Hindlimb muscle (tissue), 1 donor: ENCODE data around the gene KIAA0825. TPM values are rescaled to one million over a fixed set of nuclear protein-coding genes. Genes with fewer than 3 reads are reported as not detected.

Experiments
- DNase-seq: peaks from one replicate; pipeline ENCODE4 v3.0.0-alpha.2; 2013
- polyA plus RNA-seq: library from polyadenylated mRNA; unstranded; fragments of 120-200 nt; gene quantifications from one replicate; pipeline ENCODE4 v1.2.1, GENCODE V29; 2013; ENCODE audit not compliant: insufficient read length

The KIAA0825 gene
- polyA plus RNA-seq, 1 donor = 2.1 TPM

- DNase-seq = peak; percentile 26
Measured at GRCh38 chr5:94288937-94289336, 329.5 kb downstream of the KIAA0825 start.

GRCh38 chr5:94285984-94286383 is 332.4 kb downstream of the KIAA0825 start:
- DNase-seq = no peak

- no peak for DNase-seq
Measured at GRCh38 chr5:94283093-94283492, 335.3 kb downstream of the KIAA0825 start.

- DNase-seq = no peak
Measured at GRCh38 chr5:94281236-94281801, 337.1 kb downstream of the KIAA0825 start.

- no peak for DNase-seq
Measured at GRCh38 chr5:94276751-94277150, 341.7 kb downstream of the KIAA0825 start.

GRCh38 chr5:94276048-94276447 is 342.4 kb downstream of the KIAA0825 start:
- DNase-seq = no peak

- no peak for DNase-seq
Measured at GRCh38 chr5:94274707-94275106, 343.7 kb downstream of the KIAA0825 start.

- no peak for DNase-seq
Measured at GRCh38 chr5:94268226-94268625, 350.2 kb downstream of the KIAA0825 start.

DNA sequence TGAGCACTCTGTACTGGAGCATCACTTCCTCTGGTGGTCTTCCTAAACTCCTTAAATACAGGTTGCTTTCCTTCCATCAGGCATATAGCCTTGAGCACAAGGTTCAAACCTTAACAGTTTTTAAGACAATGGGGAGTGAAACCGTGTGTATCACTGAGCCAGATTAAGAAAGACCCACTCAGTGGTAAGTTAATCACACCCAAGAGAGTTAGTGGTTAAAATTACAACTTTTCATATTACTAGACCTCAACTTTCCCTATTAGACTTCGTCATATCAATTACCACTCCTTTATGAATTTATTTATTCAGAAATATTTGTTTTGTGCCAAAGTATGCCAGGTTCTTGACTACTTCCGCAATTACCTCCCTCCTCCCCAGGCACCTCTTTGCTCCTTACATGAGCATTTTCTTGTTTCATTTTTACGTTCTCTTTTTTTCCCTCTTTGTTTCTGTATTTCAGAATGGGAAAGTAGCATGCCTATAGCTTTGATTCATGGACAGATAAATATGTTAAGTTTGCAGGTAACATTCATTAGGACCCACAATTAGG is 351.0 kb downstream of the KIAA0825 start:
- no peak for DNase-seq

DNA sequence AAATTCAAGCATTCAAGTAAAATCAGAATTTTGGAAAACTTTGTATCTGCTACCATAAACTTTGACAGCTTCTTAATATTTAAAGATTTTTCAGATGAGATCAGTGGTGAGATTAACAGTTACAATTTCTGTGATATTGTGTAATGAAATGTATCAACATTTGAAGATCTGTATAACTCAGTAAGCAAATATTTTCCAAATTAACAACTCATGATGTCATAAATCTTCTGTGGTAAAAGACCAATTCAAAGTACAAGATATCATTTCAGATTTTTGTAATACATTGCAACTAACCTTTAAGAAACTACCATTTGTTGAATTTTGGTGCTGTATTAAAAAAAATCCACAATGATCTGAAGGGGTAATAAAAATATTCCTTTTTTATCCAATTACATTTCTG is 352.2 kb downstream of the KIAA0825 start:
- DNase-seq = no peak

GRCh38 chr5:94263068-94263467 is 355.3 kb downstream of the KIAA0825 start:
- no peak for DNase-seq

GRCh38 chr5:94260096-94260495 is 358.3 kb downstream of the KIAA0825 start:
- DNase-seq = no peak

- DNase-seq = no peak
Measured at GRCh38 chr5:94254214-94254613, 364.2 kb downstream of the KIAA0825 start.

DNA sequence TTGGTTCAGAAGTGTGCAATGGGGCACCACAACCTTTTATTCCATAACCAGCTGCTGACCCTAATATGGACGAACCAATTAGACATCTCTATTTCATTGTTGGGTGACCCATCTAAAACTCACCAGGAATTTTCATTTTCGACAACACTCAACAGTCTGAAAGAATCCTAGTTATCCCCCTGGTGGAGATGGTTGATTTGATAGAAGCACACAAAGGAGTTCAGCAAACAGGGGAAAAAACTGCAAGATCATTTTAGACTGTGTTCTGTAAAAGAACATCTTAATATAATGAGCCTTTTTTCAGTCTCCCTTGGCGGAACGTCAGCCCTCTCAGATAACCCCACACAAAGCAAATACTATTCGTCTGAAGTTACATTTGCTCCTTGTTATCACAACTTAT is 367.4 kb downstream of the KIAA0825 start:
- DNase-seq = no peak

DNA sequence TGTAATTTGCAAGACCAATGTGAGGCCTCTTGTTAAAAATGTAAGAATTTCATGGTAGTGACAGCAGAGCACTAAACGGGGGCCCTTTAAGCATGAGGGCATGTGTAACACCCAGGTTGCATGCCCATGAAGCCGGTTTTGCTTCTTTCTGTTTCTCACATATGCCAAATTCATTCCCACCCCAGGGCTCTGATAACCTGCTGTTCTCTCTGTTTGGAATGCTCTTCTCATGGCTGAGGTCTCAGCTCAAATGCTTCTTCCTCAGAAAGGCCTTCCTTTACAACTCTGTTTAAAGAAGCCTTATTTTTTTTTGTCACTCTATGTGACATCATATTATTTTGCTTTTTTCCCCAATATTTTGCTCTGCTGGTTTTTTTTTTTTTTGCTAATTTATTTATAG is 369.0 kb downstream of the KIAA0825 start:
- DNase-seq = no peak

DNA sequence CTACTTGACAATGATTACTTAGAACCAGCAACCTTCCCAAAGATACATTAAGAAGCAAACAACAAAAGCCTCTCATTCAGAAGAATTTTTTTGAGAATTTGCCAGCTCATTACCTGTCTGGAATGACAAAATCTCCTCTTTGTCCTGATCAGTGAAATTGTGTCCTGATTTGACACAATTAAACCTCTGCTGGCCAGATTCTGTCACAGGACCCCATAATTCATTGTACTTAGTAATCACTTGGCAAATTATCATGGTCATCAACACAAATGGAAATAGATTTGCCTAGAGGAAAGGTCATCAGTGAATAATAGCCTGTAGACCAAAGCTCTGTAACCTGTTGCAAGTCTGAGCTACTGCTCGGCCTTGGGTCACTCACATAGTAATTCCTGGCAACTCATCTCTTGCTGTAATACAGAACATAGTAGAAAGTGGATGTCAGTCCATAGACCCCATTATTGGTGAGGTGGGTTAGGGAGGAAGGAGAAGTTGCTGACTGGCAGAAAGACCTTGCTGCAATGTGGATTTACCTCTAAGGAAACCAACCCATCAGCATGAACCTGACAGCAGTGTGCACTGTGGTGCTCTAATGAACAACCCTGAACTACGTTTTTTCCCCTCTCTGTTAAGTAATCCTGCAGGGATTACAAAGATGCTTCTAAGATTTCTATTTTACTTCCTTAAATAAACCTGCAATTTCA is 370.1 kb downstream of the KIAA0825 start:
- no peak for DNase-seq

GRCh38 chr5:94245608-94246007 is 372.8 kb downstream of the KIAA0825 start:
- no peak for DNase-seq

- no peak for DNase-seq
Measured at GRCh38 chr5:94244921-94245320, 373.5 kb downstream of the KIAA0825 start.

DNA sequence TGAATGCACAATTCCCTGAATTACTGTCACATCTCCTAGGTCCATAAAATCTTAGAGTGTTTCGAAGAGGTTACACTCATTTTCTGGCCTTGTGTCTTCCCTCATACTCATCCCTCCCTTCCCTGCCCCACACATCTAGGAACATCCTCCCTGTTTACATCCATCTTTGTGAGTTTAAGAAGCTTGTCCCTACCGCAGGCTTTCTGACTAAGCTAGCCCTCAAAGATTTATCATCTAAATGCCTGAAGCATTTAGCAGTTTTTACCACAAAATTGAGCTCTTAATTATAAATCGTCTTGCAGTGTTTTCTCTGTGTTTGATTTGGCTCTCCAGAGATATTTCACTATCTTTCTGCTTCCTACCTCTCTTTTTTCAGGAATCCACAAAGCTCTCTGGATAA is 374.8 kb downstream of the KIAA0825 start:
- no peak for DNase-seq

GRCh38 chr5:94240993-94241651 is 377.3 kb downstream of the KIAA0825 start:
- DNase-seq = peak; percentile 71

DNA sequence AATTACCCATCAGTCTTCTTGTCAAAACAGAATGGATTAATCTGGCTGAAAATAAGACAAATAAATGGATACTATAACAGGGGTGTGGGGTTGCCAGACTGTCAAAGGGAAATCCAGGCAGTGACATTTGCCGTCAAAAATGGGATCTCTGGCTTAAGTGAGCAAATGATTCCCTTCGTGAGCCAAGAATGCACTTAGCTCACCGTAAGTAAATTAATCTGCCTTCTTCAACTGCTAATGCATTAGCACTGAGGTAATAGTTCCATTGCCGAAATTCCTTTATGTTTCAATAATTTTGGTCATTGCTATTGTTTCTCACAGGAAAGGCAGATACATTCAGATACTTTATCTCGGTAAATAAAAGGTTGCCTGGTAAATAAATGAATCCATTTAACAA is 377.8 kb downstream of the KIAA0825 start:
- DNase-seq = peak; percentile 17

DNA sequence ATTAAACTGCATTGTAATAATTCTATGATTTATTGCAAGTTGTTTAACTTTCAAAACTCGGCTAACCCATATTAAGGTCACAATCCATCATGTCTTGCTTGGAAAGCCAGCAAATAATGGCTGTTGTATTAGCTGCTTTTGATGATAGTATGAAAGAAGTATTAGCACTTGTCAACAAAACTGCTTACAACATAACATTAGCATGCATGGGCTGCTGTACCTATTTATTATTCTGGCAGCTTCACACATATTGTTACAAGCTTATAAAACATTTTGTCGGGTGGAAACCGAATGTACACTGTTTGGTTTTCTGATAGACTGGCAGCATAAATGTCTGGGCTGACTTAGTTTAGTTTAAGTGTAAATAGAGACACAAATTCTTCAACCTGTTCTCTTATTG is 378.3 kb downstream of the KIAA0825 start:
- DNase-seq = no peak

GRCh38 chr5:94239266-94239665 is 379.1 kb downstream of the KIAA0825 start:
- DNase-seq = peak; percentile 8

GRCh38 chr5:94234987-94235386 is 383.4 kb downstream of the KIAA0825 start:
- DNase-seq = no peak
